Hepatocyte (in vitro differentiated cells): ENCODE data around the gene IQCF6.

Experiments used
- EZH2 ChIP-seq: fragments of 200-600 bp; sonication (generic); IDR thresholded peaks from 2 replicates; pipeline ENCODE4 v1.6.1; 2016; ENCODE audit warnings: antibody characterized with exemption, mild to moderate bottlenecking, borderline replicate concordance
- EZH2phosphoT487 ChIP-seq: fragments of 200-600 bp; sonication (generic); IDR thresholded peaks from one replicate; pipeline ENCODE4 v1.6.1; 2018; ENCODE audit warnings: antibody characterized with exemption, mild to moderate bottlenecking, low read depth, moderate library complexity; ENCODE audit not compliant: unreplicated experiment, severe bottlenecking
- TF ChIP-seq, protein P1 (sequence below): fragments of 200-600 bp; sonication (generic); IDR thresholded peaks from 2 replicates; pipeline ENCODE4 v1.5.1; 2016; ENCODE audit warnings: antibody characterized with exemption, mild to moderate bottlenecking; ENCODE audit not compliant: poor library complexity

DNA sequence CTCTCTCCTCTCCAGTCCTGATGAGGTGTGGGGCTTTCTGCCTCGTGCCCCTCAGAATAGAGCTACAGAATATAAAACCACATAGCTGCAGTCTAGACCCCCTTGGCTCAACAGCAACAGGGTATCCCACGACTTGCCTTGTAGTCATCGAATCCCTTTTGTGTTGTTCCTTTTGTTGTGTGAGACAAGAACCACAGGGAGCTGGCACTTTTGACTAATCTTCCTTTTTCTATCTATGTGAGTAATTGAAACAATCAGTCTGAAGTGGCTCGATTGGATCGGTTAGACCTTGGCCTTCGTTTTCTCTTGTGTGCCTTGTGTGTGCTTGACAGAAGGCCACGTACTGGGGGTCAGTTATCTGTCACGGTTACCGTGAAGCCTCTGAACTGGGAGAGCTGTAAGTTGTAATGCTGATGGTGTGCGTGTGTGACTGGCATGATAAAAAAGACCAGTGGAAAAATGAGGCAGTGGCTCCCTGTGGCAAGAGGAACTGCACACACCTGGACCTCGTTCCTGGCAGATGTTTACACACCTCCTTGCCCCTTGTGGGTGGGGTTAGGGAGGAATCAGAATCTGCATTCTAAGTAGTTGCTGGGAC, 23.2 kb upstream of the IQCF6 start:
- TF ChIP-seq, protein P1, sequence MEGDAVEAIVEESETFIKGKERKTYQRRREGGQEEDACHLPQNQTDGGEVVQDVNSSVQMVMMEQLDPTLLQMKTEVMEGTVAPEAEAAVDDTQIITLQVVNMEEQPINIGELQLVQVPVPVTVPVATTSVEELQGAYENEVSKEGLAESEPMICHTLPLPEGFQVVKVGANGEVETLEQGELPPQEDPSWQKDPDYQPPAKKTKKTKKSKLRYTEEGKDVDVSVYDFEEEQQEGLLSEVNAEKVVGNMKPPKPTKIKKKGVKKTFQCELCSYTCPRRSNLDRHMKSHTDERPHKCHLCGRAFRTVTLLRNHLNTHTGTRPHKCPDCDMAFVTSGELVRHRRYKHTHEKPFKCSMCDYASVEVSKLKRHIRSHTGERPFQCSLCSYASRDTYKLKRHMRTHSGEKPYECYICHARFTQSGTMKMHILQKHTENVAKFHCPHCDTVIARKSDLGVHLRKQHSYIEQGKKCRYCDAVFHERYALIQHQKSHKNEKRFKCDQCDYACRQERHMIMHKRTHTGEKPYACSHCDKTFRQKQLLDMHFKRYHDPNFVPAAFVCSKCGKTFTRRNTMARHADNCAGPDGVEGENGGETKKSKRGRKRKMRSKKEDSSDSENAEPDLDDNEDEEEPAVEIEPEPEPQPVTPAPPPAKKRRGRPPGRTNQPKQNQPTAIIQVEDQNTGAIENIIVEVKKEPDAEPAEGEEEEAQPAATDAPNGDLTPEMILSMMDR: no peak
- TF ChIP-seq EZH2phosphoT487 (no peak), EZH2 (no peak)
